ENCODE data around the gene NUDT1.

NUDT1 gene

GRCh38 chr7:2273866-2274265, 31.8 kb downstream of the NUDT1 start:
- Histone ChIP-seq H3K4me3 (ENCODE audit: low read depth, low read length) (no peak overlapping the region), H3K27me3 (ENCODE audit: control insufficient read depth, insufficient read depth, low read length) (no peaks in the 10 kb centered on the region), H3K27ac (ENCODE audit: low read depth, low read length) (no peak overlapping the region), H3K36me3 (ENCODE audit: control insufficient read depth, insufficient read depth, low read length) (peaks cover 27% of the 10 kb centered on the region), H3K9me3 (ENCODE audit: control insufficient read depth, insufficient read depth, low read depth, low read length) (no peaks in the 10 kb centered on the region), H3K4me1 (ENCODE audit: control insufficient read depth, insufficient read depth, low read length) (peaks cover 20% of the 10 kb centered on the region), H3K9ac (ENCODE audit: low read length) (no peak overlapping the region)

DNA sequence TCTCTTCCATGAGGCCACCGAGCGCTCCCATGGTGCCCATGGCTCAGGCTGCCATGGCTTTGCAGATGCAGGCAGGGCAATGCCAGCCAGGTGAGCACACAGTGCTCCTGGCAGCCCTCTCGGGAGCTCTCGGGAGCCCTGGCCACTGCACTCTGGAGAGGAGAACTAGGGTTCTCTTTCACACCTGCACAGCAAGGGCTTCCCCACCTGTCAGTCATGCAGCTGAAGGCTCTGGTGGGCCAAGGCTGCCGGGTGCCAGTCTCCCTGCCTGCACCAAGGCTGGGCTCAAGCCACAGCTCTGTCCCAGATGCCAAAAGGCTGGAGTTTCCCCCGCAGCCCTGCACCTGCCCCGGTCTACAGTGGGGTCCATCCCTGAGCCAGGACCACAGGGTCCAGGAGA, 32.6 kb downstream of the NUDT1 start:
- no peak overlapping the region for H3K27ac ChIP-seq (ENCODE audit: low read depth, low read length)
- H3K9ac ChIP-seq (ENCODE audit: low read length): no peak overlapping the region
- H3K4me3 ChIP-seq (ENCODE audit: low read depth, low read length): no peak overlapping the region
- H3K4me1 ChIP-seq (ENCODE audit: control insufficient read depth, insufficient read depth, low read length): peaks cover 17% of the 10 kb centered on the region
- H3K9me3 ChIP-seq (ENCODE audit: control insufficient read depth, insufficient read depth, low read depth, low read length): no peaks in the 10 kb centered on the region
- H3K27me3 ChIP-seq (ENCODE audit: control insufficient read depth, insufficient read depth, low read length): no peaks in the 10 kb centered on the region
- H3K36me3 ChIP-seq (ENCODE audit: control insufficient read depth, insufficient read depth, low read length): peaks cover 27% of the 10 kb centered on the region

DNA sequence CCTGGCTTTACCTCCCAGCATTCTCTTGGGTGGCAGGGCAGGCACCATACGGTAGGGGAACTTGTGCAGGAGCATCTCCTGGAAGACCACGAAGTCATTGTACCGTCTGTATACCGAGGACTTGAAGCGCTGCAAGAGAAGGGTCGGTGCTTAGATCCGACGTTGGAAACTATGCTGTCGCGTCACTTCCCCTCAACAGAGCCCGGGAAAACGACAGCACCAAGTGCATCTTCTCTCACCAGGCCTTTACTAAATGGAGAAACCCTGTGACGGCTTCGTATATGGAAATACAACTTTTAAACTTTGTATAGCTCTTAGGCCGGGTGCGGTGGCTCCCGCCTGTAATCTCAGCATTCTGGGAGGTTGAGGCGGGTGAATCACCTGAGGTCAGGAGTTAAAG, 33.1 kb downstream of the NUDT1 start:
- Histone ChIP-seq H3K36me3 (ENCODE audit: control insufficient read depth, insufficient read depth, low read length) (peaks cover 27% of the 10 kb centered on the region), H3K4me1 (ENCODE audit: control insufficient read depth, insufficient read depth, low read length) (peaks cover 13% of the 10 kb centered on the region), H3K9me3 (ENCODE audit: control insufficient read depth, insufficient read depth, low read depth, low read length) (no peaks in the 10 kb centered on the region), H3K9ac (ENCODE audit: low read length) (no peak overlapping the region), H3K4me3 (ENCODE audit: low read depth, low read length) (no peak overlapping the region), H3K27me3 (ENCODE audit: control insufficient read depth, insufficient read depth, low read length) (no peaks in the 10 kb centered on the region), H3K27ac (ENCODE audit: low read depth, low read length) (no peak overlapping the region)

- Histone ChIP-seq H3K27me3 (ENCODE audit: control insufficient read depth, insufficient read depth, low read length) (no peaks in the 10 kb centered on the region), H3K4me3 (ENCODE audit: low read depth, low read length) (no peak overlapping the region), H3K9me3 (ENCODE audit: control insufficient read depth, insufficient read depth, low read depth, low read length) (no peaks in the 10 kb centered on the region), H3K27ac (ENCODE audit: low read depth, low read length) (no peak overlapping the region), H3K36me3 (ENCODE audit: control insufficient read depth, insufficient read depth, low read length) (peaks cover 25% of the 10 kb centered on the region), H3K4me1 (ENCODE audit: control insufficient read depth, insufficient read depth, low read length) (peaks cover 2% of the 10 kb centered on the region; the same call in 1 of the 2 replicates), H3K9ac (ENCODE audit: low read length) (no peak overlapping the region)
These were observed 34.1 kb downstream of the NUDT1 start for GRCh38 chr7:2276107-2276506.

- no peaks in the 10 kb centered on the region for H3K27me3 ChIP-seq (ENCODE audit: control insufficient read depth, insufficient read depth, low read length)
- no peaks in the 10 kb centered on the region for H3K9me3 ChIP-seq (ENCODE audit: control insufficient read depth, insufficient read depth, low read depth, low read length)
- H3K36me3 ChIP-seq (ENCODE audit: control insufficient read depth, insufficient read depth, low read length): peaks cover 21% of the 10 kb centered on the region
- peaks cover 9% of the 10 kb centered on the region; the same call in 1 of the 2 replicates for H3K4me1 ChIP-seq (ENCODE audit: control insufficient read depth, insufficient read depth, low read length)
- no peak overlapping the region for H3K4me3 ChIP-seq (ENCODE audit: low read depth, low read length)
- H3K9ac ChIP-seq (ENCODE audit: low read length): no peak overlapping the region
- no peak overlapping the region for H3K27ac ChIP-seq (ENCODE audit: low read depth, low read length)
These were observed 36.0 kb downstream of the NUDT1 start for GRCh38 chr7:2278026-2278425.

- Histone ChIP-seq H3K4me1 (ENCODE audit: control insufficient read depth, insufficient read depth, low read length) (peaks cover 14% of the 10 kb centered on the region; the same call in 1 of the 2 replicates), H3K27ac (ENCODE audit: low read depth, low read length) (no peak overlapping the region), H3K9me3 (ENCODE audit: control insufficient read depth, insufficient read depth, low read depth, low read length) (no peaks in the 10 kb centered on the region), H3K27me3 (ENCODE audit: control insufficient read depth, insufficient read depth, low read length) (no peaks in the 10 kb centered on the region), H3K4me3 (ENCODE audit: low read depth, low read length) (no peak overlapping the region), H3K36me3 (ENCODE audit: control insufficient read depth, insufficient read depth, low read length) (peaks cover 9% of the 10 kb centered on the region), H3K9ac (ENCODE audit: low read length) (no peak overlapping the region)
These were observed 37.9 kb downstream of the NUDT1 start for GRCh38 chr7:2279896-2280295.

- H3K27ac ChIP-seq (ENCODE audit: low read depth, low read length): no peak overlapping the region
These were observed 38.4 kb downstream of the NUDT1 start for GRCh38 chr7:2280424-2280823.

DNA sequence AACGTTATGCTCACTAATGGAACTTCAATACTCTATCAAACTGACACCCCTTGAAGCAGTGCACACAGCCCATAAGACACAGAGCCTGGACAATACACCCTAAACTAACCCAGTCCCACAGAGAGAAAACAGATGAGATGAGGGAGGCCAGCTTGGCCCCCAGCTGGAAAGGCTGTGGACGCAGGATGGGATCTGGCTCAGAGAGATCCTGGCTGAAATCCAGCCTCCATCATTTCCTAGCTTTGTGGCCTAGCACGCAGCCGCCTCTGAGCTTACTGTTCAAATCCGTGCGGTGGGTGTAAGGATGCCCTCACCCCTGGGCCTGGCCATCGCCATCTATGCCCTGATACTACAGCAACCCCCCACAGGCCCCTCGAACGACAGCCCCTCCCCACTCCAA, 39.5 kb downstream of the NUDT1 start:
- no peak overlapping the region for H3K9ac ChIP-seq (ENCODE audit: low read length)

More at GRCh38 chr7:2280424-2280823, 38.4 kb downstream of the NUDT1 start:
- Histone ChIP-seq H3K4me3 (ENCODE audit: low read depth, low read length) (no peak overlapping the region), H3K9ac (ENCODE audit: low read length) (no peak overlapping the region), H3K27me3 (ENCODE audit: control insufficient read depth, insufficient read depth, low read length) (no peaks in the 10 kb centered on the region), H3K36me3 (ENCODE audit: control insufficient read depth, insufficient read depth, low read length) (peaks cover 6% of the 10 kb centered on the region), H3K4me1 (ENCODE audit: control insufficient read depth, insufficient read depth, low read length) (peaks cover 14% of the 10 kb centered on the region; the same call in 1 of the 2 replicates), H3K9me3 (ENCODE audit: control insufficient read depth, insufficient read depth, low read depth, low read length) (no peaks in the 10 kb centered on the region)

GRCh38 chr7:2282185-2282751, 40.2 kb downstream of the NUDT1 start:
- H3K27ac ChIP-seq (ENCODE audit: low read depth, low read length): no peak overlapping the region
- H3K9me3 ChIP-seq (ENCODE audit: control insufficient read depth, insufficient read depth, low read depth, low read length): no peaks in the 10 kb centered on the region
- H3K4me3 ChIP-seq (ENCODE audit: low read depth, low read length): no peak overlapping the region
- peaks cover 3% of the 10 kb centered on the region for H3K36me3 ChIP-seq (ENCODE audit: control insufficient read depth, insufficient read depth, low read length)
- no peak overlapping the region for H3K9ac ChIP-seq (ENCODE audit: low read length)
- peaks cover 14% of the 10 kb centered on the region; the same call in 1 of the 2 replicates for H3K4me1 ChIP-seq (ENCODE audit: control insufficient read depth, insufficient read depth, low read length)
- H3K27me3 ChIP-seq (ENCODE audit: control insufficient read depth, insufficient read depth, low read length): no peaks in the 10 kb centered on the region

More for the DNA sequence above, 39.5 kb downstream of the NUDT1 start:
- peaks cover 14% of the 10 kb centered on the region; the same call in 1 of the 2 replicates for H3K4me1 ChIP-seq (ENCODE audit: control insufficient read depth, insufficient read depth, low read length)
- H3K36me3 ChIP-seq (ENCODE audit: control insufficient read depth, insufficient read depth, low read length): peaks cover 3% of the 10 kb centered on the region
- no peaks in the 10 kb centered on the region for H3K9me3 ChIP-seq (ENCODE audit: control insufficient read depth, insufficient read depth, low read depth, low read length)
- no peak overlapping the region for H3K27ac ChIP-seq (ENCODE audit: low read depth, low read length)
- no peak overlapping the region for H3K4me3 ChIP-seq (ENCODE audit: low read depth, low read length)
- no peaks in the 10 kb centered on the region for H3K27me3 ChIP-seq (ENCODE audit: control insufficient read depth, insufficient read depth, low read length)

DNA sequence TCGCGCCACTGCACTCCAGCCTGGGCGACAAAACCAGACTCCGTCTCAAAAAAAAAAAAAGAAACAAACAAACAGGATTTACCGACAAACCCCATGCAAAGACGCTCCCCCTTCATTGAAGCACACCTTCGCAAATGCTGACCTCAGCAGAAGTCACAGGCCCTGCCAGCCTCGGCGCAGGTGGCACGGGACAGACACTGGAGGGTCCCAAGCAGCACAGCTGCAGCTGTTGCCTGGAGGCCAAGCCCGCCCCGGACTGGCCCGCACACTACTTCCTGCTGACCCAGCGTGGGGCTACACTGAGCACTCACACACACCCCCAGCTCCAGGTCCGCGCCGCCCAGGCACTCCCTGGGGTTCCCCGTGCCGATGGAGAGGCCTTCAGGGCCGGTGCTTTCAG, 41.0 kb downstream of the NUDT1 start:
- Histone ChIP-seq H3K27ac (ENCODE audit: low read depth, low read length) (no peak overlapping the region), H3K9me3 (ENCODE audit: control insufficient read depth, insufficient read depth, low read depth, low read length) (no peaks in the 10 kb centered on the region), H3K4me3 (ENCODE audit: low read depth, low read length) (no peak overlapping the region), H3K27me3 (ENCODE audit: control insufficient read depth, insufficient read depth, low read length) (no peaks in the 10 kb centered on the region), H3K9ac (ENCODE audit: low read length) (no peak overlapping the region), H3K4me1 (ENCODE audit: control insufficient read depth, insufficient read depth, low read length) (peaks cover 14% of the 10 kb centered on the region; the same call in 1 of the 2 replicates), H3K36me3 (ENCODE audit: control insufficient read depth, insufficient read depth, low read length) (no peaks in the 10 kb centered on the region)

GRCh38 chr7:2287745-2288144, 45.7 kb downstream of the NUDT1 start:
- Histone ChIP-seq H3K27me3 (ENCODE audit: control insufficient read depth, insufficient read depth, low read length) (no peaks in the 10 kb centered on the region), H3K4me3 (ENCODE audit: low read depth, low read length) (no peak overlapping the region), H3K9ac (ENCODE audit: low read length) (no peak overlapping the region), H3K4me1 (ENCODE audit: control insufficient read depth, insufficient read depth, low read length) (peaks cover 6% of the 10 kb centered on the region; the same call in 1 of the 2 replicates), H3K27ac (ENCODE audit: low read depth, low read length) (no peak overlapping the region), H3K9me3 (ENCODE audit: control insufficient read depth, insufficient read depth, low read depth, low read length) (no peaks in the 10 kb centered on the region), H3K36me3 (ENCODE audit: control insufficient read depth, insufficient read depth, low read length) (0 out of 2 replicates have a peak, but pooled peaks cover 2% of the 10 kb centered on the region)
